Heart right ventricle (tissue), 16 donors: ENCODE measurements around the gene ZBTB7B. TPM values are rescaled to one million over a fixed set of nuclear protein-coding genes. Genes with fewer than 3 reads are reported as not detected.

Experiments
- ATAC-seq, 8 donors: fragments of 200-7000 bp; cut with Tn5 transposase; one replicate each; pipeline ENCODE4 v1.9.1; 2020; ENCODE audit warnings: mild to moderate bottlenecking in 8 of 8, moderate library complexity in 8 of 8, moderate number of reproducible peaks in 1 of 8
- DNase-seq, 2 donors: peaks; one replicate each; pipeline ENCODE4 v3.0.0-alpha.2; 2020
- H3K27ac ChIP-seq, 10 donors: fragments of 200-600 bp; sonication (generic) in 2 of 10; one replicate each; pipeline versions ENCODE4 v1.5.0 to v1.8.0; 2020 to 2022; ENCODE audit warnings: mild to moderate bottlenecking in 3 of 10
- H3K27me3 ChIP-seq, 7 donors: fragments of 200-600 bp; one replicate each; pipeline ENCODE4 v1.8.0; 2021 to 2022; ENCODE audit warnings: mild to moderate bottlenecking in 2 of 7
- H3K36me3 ChIP-seq, 9 donors: fragments of 200-600 bp; sonication (generic) in 1 of 9; one replicate each; pipeline versions ENCODE4 v1.5.0 to v1.8.0; 2020 to 2022; ENCODE audit warnings: mild to moderate bottlenecking in 2 of 9
- H3K4me1 ChIP-seq, 9 donors: fragments of 200-600 bp; sonication (generic) in 1 of 9; one replicate each; pipeline versions ENCODE4 v1.5.0 to v1.8.0; 2020 to 2022; ENCODE audit warnings: mild to moderate bottlenecking in 4 of 9
- H3K4me3 ChIP-seq, 10 donors: fragments of 200-600 bp; sonication (generic) in 2 of 10; one replicate each; pipeline versions ENCODE4 v1.5.0 to v1.8.0; 2020 to 2022; ENCODE audit warnings: mild to moderate bottlenecking in 7 of 10, moderate library complexity in 2 of 10
- H3K9me3 ChIP-seq, 11 donors: fragments of 200-600 bp in 10 of 11; sonication (generic) in 2 of 11; one replicate each; pipeline versions ENCODE4 v1.5.0 to v1.8.0; 2013 to 2022; ENCODE audit warnings: mild to moderate bottlenecking in 2 of 11, control low read depth in 1 of 11, moderate library complexity in 1 of 11
- WGBS, 2 donors: extraction: QIAGEN DNeasy Blood & Tissue Kit; methylation state at CpG; one replicate each; pipeline ENCODE4 v1.1.7; 2013; ENCODE audit warnings: inconsistent platforms in 1 of 2; 5-methylcytosine and 5-hydroxymethylcytosine counted together
- intact Hi-C, 10 donors: fragments of 100-400 bp; cut with DNase I; formaldehyde crosslinking; loops; one replicate each; pipeline versions ENCODE4 v1.11.1 to v1.14.2; 2022
- polyA plus RNA-seq, 2 donors: library from polyadenylated mRNA; stranded (reverse); fragments of 200-250 nt; gene quantifications; one replicate each; pipeline ENCODE4 v1.2.3, GENCODE V29; 2013
- total RNA-seq, 10 donors: library from RNA; stranded (reverse); fragmentation: NEBNext Ultra II Directional in 3 of 10; extraction: Animal tissue kit (Norgen Biotek cat#: 25700) in 3 of 10; gene quantifications; one replicate each; pipeline versions ENCODE4 v1.2.1 to v1.2.4, GENCODE V29; 2021 to 2023
- TF ChIP-seq, protein P1 (sequence below), 9 donors: fragments of 200-600 bp; sonication (generic) in 2 of 9; IDR thresholded peaks; one replicate each; pipeline versions ENCODE4 v1.5.0 to v1.8.0; 2021 to 2022; ENCODE audit warnings: antibody characterized with exemption in 9 of 9, mild to moderate bottlenecking in 5 of 9, moderate library complexity in 1 of 9
- donor health status: Arrhythmogenic right ventricular cardiomyopathy.
- donor health status: ischemic (EF 13 %, LVEDD 7.1; RV severe dilation, severe dysfunction).
- donor health status: healthy with polysubstance abuse.
- donor health status: DM: no; HTN: yes; CAD: no.
- donor health status: DM: no; HTN: no; CAD: no.
- donor health status: ischemic (EF 25% LVEDD 6.9; RV normal size, moderate dysfunction).
- donor health status: ischemic (EF 25% LVEDD 5.7; RV mildly dilated, moderate dysfunction).
- donor health status: healthy.
- donor health status: DM: yes; HTN: yes; CAD: no.
- donor health status: Ischemic cardiomyopathy.
- donor health status: ischemic (EF 35%, LVEDD 5.7; RV mildly dilated, moderate dysfunction).
- donor health status: nonischemic (EF 11% LVEDD 7.7; RV severe dilation, severe dysfunction).
- donor health status: DM: yes; HTN: yes; CAD: no.
- donor health status: PGD.
- donor health status: ischemic (EF 29% LVEDD 5.4; RV normal size, mild dysfunction).
- donor health status: nonischemic (EF 23%, LVEDD 6.1; RV moderate dilation, normal function).

ZBTB7B gene
- total and polyA plus RNA-seq, 12 donors: 25.7 to 54.7 (median 37.9) TPM

DNA sequence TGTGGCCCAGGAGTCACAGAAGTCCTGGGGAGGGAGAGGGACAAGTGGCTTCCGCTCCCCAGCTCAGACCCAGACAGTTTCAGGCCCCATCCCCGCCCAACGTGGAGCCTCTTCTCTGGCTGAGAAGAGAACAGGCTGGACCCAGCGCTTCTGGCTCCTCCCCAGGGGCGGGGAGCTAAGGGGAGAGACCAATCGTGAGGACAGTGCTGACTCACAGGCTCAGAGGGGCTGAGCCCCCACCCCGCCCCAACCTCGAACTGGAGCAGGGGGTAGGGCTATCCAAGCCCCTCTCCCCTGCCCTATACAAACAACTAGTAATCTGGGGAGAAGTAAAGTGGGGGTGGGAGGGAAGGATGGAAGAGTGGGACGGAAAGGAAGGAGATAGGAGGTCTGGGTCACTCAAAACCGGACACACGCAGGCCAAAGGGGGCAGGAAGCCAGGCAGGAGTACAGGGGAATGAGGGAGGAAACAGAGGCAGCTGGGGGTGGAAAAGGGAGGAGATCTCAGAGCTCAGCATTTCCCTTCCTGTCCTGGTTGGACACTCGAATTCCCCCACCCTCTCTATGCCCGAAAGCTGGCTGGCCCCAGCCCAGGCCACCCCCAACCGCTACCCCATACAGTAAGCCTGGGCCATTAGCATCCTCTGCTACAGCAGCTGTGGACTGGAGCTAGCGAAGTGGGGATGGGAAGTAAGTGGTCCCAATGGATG lies 31.8 kb upstream of the ZBTB7B start, which contains the start of gene SHC1:
Gene SHC1, minus strand, starts transcription at position 117 of the 710 bp plus-strand sequence. CDS start 221 bp downstream, outside the sequence.
- H3K9me3 ChIP-seq: no peaks in the 10 kb centered on the region
- H3K4me1 ChIP-seq: peaks cover 28 to 78% (median 71%) of the 10 kb centered on the region in 9 donors
- WGBS, 2 donors: 10 to 11% methylated on average over 15 of the region's 15 CpGs
- H3K36me3 ChIP-seq: peaks cover 0 to 37% (median 26%) of the 10 kb centered on the region in 9 donors
- ATAC-seq (peak; percentile 50 to 73 (median 66)), DNase-seq (peak; percentile 91 to 94)
- H3K27ac ChIP-seq: peak within 1 kb of the TSS; percentile 89 to 100 (median 96)
- intact Hi-C loops: loop anchor here in 4 of 10 donors (5.0 to 10.0 kb wide), 4 partner anchors 47 to 92 kb away; partner anchors contain the start of genes ADAM15 (in 2 of the 4) and EFNA4 (in 2 of the 4)
- H3K27me3 ChIP-seq: no peaks in the 10 kb centered on the region
- TF ChIP-seq, protein P1, sequence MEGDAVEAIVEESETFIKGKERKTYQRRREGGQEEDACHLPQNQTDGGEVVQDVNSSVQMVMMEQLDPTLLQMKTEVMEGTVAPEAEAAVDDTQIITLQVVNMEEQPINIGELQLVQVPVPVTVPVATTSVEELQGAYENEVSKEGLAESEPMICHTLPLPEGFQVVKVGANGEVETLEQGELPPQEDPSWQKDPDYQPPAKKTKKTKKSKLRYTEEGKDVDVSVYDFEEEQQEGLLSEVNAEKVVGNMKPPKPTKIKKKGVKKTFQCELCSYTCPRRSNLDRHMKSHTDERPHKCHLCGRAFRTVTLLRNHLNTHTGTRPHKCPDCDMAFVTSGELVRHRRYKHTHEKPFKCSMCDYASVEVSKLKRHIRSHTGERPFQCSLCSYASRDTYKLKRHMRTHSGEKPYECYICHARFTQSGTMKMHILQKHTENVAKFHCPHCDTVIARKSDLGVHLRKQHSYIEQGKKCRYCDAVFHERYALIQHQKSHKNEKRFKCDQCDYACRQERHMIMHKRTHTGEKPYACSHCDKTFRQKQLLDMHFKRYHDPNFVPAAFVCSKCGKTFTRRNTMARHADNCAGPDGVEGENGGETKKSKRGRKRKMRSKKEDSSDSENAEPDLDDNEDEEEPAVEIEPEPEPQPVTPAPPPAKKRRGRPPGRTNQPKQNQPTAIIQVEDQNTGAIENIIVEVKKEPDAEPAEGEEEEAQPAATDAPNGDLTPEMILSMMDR (IDR thresholded peaks at IDR 0.05): no peak
- H3K4me3 ChIP-seq: peak within 1 kb of the TSS; percentile 4 to 89 (median 54)

DNA sequence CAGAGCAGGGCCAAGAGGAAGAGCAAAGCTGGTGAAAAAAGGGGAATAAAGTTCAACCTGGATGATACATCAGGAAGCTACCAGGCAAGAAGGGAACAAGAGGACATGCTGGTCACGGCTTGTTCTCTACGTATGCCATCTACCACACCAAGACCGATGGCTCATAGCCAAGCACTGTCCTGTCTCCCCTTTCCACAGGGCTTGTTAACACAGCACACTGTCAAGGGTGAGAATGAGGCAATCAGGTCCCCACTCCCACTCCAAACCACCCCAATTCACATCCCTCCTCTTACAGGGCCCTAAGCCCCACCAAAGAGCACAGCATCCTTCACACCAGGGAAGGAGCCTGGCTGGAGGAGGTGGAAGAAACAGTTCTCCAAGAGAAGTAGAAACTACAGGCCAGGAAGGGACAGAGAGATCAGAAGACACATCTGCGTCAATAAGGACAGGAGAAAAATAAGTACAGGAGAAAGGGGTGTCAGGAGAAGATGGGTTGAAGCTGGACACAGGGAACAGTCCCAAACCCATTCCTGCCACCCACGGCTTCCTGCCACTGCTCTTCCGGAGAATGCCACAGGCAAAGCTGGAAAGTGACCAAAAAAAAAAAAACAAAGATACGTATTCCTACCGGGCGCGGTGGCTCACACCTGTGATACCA lies 31.1 kb upstream of the ZBTB7B start:
- WGBS, 2 donors: 29 to 34% methylated on average over 10 of the region's 10 CpGs
- no peak for ATAC-seq
- DNase-seq: no peak
- TF ChIP-seq, protein P1 (IDR thresholded peaks at IDR 0.05): no peak
- no peaks in the 10 kb centered on the region for H3K9me3 ChIP-seq
- peaks cover 0 to 30% (median 19%) of the 10 kb centered on the region in 9 donors for H3K36me3 ChIP-seq
- intact Hi-C loops: loop anchor here in 4 of 10 donors (5.0 to 10.0 kb wide), 4 partner anchors 46 to 91 kb away; partner anchors contain the start of genes ADAM15 (in 2 of the 4) and EFNA4 (in 2 of the 4)
- H3K4me1 ChIP-seq: peaks cover 28 to 85% (median 74%) of the 10 kb centered on the region in 9 donors
- peak overlapping the region in 9 of 10 donors; percentile 34 to 89 (median 56) for H3K4me3 ChIP-seq
- no peaks in the 10 kb centered on the region for H3K27me3 ChIP-seq
- peak overlapping the region; percentile 89 to 100 (median 96) for H3K27ac ChIP-seq

DNA sequence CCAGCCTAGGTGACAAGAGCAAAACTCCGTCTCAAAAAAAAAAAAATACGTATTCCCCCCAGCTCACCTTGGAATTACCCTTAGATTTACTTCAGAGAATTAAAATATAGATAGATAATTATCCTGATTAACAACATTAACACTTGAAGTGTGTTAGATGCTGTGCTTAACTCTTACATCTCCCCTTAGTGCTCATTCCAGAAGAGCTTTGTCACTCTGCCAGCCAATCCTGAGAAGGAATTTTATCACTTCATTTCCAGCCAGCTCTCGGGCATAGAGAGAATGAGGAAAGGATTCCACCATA lies 30.4 kb upstream of the ZBTB7B start:
- no peak for DNase-seq
- Histone ChIP-seq H3K27ac (peak overlapping the region; percentile 89 to 100 (median 96)), H3K36me3 (peaks cover 0 to 23% (median 12%) of the 10 kb centered on the region in 9 donors), H3K9me3 (no peaks in the 10 kb centered on the region), H3K4me1 (peaks cover 25 to 81% (median 68%) of the 10 kb centered on the region in 9 donors), H3K27me3 (no peaks in the 10 kb centered on the region), H3K4me3 (peak overlapping the region in 8 of 10 donors; percentile 10 to 89 (median 67))
- WGBS, 2 donors: 47 to 54% methylated on average over 3 of the region's 3 CpGs
- no peak for ATAC-seq
- intact Hi-C loops: loop anchor here in 4 of 10 donors (5.0 to 10.0 kb wide), 4 partner anchors 45 to 90 kb away; partner anchors contain the start of genes ADAM15 (in 2 of the 4) and EFNA4 (in 2 of the 4)
- TF ChIP-seq, protein P1 (IDR thresholded peaks at IDR 0.05): no peak
